T-helper 2 cell (primary cell): Measurements from ENCODE around the gene FUT1.
"Not testable (repeated sequence)": the region's sequence is repeated elsewhere in the genome, so short reads cannot be mapped to it uniquely, and the experiment has no call there.

Experiments used
- DNase-seq, 5 experiments: peaks; one replicate each; pipeline versions ENCODE4 v3.0.0 to v3.0.0-alpha.2; 2012 to 2022

Gene FUT1

GRCh38 chr19:48768171-48768753 is 15.8 kb upstream of the FUT1 start:
- not testable (repeated sequence) for DNase-seq

GRCh38 chr19:48765816-48766215 is 13.4 kb upstream of the FUT1 start:
- DNase-seq: not testable (repeated sequence)

DNA sequence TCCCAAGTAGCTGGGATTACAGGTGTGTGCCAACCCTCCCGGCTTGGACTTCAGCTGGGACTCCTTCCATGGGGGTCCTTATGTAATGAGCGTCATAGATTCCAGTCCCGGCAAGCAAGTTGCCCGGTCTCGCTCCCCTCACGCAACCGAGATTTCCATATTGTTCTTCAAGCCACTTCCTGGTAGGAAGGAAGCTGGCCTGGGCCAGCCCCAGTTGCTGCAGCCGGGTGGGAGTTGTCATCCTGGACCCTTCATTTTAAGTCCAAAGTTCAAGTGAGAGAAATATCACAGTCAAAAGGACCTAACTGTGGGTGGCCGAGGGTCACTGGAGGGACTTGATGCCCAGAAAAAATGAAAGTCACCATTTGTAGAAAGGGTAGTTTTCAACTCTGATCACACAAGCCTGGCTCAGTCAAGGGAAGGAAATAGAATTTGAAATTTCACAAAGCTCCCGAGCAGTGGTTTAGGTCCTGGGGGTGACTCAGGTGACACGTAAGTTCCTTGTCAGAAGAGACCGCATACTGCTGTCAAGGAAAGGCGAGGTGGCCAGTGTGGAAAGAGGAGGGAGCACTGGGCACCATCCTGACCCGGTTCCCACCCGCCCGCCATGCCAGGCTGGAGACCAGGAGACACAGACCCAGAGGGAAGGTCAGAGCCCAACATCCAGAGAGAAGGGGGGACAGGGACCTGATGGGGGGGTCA is 8.2 kb upstream of the FUT1 start:
- no peak for DNase-seq

DNA sequence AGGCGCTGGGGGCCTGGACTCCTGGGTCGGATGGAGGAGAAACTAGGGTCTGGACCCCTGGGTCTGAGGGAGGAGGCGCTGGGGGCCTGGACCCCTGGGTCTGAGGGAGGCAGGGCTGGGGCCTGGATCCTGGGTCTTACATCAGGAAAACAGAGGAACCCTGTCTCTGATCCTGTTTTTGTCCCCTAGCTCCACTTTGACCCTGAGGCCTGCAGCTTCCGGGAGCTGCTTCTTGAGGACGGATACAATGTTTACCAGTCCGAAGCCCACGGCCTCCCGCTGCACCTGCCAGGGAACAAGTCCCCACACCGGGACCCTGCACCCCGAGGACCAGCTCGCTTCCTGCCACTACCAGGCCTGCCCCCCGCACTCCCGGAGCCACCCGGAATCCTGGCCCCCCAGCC is 5.3 kb upstream of the FUT1 start:
- no peak for DNase-seq

- no peak for DNase-seq
Observed at GRCh38 chr19:48757089-48757675, 4.7 kb upstream of the FUT1 start.

GRCh38 chr19:48756686-48757085 is 4.2 kb upstream of the FUT1 start:
- no peak for DNase-seq

DNA sequence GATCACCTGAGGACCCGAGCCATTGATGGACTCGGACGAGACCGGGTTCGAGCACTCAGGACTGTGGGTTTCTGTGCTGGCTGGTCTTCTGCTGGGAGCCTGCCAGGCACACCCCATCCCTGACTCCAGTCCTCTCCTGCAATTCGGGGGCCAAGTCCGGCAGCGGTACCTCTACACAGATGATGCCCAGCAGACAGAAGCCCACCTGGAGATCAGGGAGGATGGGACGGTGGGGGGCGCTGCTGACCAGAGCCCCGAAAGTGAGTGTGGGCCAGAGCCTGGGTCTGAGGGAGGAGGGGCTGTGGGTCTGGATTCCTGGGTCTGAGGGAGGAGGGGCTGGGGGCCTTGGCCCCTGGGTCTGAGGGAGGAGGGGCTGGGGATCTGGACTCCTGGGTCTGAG is 3.8 kb upstream of the FUT1 start:
- no peak for DNase-seq

GRCh38 chr19:48755787-48756186 is 3.3 kb upstream of the FUT1 start:
- DNase-seq: no peak

DNA sequence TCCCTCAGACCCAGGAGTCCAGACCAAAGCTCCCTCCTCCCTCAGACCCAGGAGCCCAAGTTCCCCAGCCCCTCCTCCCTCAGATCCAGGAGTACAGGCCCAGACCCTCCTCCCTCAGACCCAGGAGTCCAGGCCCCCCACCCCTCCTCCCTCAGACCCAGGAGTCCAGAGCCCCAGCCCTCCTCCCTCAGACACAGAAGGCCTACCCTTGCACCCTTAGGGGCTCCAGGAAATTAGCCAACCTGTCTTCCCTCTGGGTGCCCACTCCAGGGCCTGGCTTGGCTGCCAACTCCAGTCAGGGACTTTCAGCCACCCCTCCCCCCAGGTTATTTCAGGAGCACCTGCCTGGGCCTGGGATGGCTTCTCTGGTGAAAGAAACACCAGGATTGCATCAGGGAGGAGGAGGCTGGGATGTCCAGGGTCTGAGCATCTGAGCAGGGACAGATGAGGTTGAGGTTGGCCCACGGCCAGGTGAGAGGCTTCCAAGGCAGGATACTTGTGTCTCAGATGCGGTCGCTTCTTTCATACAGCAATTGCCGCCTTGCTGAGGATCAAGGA is 2.7 kb upstream of the FUT1 start, which contains the start of gene FGF21:
FGF21 (plus strand) TSS at position 441 of the 558 bp plus-strand sequence. CDS start 713 bp downstream, outside the sequence.
- DNase-seq: no peak

- peak in 1 of 5 experiments; percentile 44 for DNase-seq
Observed at GRCh38 chr19:48751845-48752495, 471 bp downstream of the FUT1 start.

DNA sequence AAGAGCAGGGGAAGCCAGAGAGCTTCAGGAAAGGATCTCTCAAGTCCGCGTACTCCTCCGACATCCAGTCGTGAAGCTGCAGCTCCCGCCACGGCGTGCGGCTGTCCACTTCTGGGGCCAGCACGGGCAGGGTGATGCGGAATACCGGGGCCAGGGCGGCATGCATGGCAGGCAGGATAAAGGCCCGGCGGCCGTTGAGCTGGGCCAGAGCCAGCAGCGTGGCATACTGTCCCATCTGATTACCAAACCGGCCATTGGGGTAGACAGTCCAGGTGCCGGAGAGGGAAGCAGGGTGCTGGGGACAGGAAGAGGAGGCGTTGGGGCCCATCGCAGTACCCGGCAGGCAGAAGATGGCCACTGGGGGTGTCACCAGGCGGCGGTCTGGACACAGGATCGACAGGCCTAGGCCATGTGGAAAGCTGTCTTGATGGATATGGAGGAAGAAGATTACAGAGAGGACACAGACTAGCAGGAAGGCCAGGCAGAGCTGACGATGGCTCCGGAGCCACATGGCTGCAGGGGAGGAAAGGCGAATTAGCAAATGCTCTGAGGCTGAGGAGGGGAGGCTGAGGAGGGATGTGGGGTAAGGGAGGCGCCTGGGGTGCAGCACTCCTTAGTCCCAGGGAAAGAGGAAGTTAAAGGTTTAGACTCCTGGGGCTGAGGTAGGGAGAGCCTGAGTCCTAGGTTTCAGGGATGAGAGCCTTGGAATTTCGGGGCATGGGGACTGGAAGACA is 1.5 kb downstream of the FUT1 start:
- DNase-seq: no peak

DNA sequence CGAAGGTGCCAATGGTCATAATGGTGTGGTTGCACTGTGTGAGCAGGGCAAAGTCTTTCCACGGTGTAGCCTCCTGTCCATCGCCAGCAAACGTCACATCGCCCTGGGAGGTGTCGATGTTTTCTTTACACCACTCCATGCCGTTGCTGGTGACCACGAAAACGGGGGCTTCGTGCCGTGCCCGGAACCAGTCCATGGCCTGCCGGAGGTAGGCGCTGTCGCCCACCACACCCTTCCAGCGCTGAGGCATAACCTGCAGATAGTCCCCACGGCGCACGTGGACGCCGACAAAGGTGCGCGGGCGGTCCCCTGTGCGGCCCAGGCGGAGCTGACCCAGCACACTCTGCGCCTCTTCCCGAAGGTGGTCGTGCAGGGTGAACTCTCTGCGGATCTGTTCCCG is 2.1 kb downstream of the FUT1 start:
- no peak for DNase-seq

- DNase-seq: no peak
Observed at GRCh38 chr19:48749571-48750198, 2.8 kb downstream of the FUT1 start.

DNA sequence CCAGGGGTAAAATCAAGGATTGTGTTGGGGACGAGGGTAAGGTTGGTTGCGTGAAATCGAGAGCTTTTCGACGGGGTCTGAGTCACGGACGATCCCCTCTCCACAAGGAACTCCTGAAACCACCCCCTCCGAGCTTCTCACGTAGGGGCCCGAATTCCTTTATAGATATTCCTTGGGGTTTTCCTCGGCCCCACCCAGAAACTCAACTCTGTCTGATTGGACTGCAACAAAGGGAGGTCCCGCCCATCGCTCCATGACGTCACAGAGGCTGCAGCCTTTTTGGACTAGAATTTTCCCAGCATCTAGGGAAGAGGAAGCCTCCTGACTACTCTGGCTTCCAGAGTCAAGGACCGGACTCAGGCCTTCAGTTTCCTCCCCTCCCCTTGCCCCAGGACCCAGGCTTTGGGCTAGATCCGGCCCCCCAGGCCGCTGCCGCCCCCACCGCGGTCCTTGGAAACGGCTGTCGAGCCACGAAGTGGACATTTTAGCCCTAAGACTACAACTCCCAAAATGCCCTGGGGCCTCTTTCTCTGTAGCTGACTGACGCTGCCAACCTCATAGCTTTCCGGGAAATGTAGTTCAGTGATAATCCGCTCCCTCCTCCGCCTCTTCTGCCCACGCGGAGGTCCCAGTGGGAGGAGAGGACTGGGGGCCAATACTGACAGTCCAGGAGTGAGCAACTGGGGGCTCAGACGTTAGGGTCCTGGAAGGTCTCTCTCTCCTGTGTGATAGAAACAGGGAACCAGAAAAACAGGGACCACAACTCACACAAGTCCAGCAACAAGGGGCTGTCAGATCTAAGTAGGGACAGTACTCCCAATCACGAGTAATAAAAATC is 5.5 kb downstream of the FUT1 start, which contains the start of gene IZUMO1:
IZUMO1 (minus strand) TSS at position 172 of the 838 bp plus-strand sequence. CDS start 1,050 bp downstream, outside the sequence.
- DNase-seq: peak in 3 of 5 experiments; percentile 21 to 73 (median 28)

- no peak for DNase-seq
Observed at GRCh38 chr19:48746110-48746509, 6.3 kb downstream of the FUT1 start.

DNA sequence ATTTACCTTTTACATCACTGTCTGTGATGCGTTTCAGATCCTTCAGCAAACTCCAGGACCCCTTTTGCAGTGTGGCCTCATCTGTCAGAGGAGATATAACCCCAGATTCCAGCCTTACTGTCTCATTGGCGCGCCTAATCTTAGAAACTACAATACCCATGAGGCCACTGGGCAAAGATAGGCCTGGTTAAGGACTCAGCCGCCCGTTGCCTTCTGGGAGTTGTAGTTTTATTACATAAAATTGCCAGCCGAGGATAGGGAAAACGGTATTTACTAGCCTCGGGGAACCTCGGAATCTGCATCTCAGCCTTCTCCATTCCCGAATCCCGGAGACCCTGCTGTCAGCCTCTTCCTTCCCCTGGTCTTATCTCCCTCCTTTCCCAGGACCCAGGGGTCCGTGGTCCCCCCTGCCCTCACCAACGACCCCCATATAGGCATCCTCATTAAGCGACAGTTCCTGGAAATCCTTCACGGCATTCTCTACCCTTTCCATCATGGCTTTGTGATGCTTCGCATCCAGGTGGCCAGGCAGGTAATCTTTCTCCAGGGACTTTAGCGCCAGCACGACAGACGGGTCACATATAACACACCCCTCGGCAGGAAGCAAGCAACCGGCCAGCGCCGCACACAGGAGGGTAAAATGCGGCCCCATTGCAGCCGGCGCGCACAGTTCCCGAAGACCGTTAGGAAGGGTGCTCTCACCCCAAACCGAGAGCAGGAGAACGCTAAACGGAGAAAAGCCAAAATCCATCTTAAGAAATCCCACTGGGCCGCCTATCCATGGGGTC is 7.0 kb downstream of the FUT1 start:
- DNase-seq: peak in 4 of 5 experiments; percentile 18 to 74 (median 39)

GRCh38 chr19:48742096-48742495 is 10.3 kb downstream of the FUT1 start:
- no peak for DNase-seq

- peak in 1 of 5 experiments; percentile 14 for DNase-seq
Observed at GRCh38 chr19:48741129-48741999, 11.1 kb downstream of the FUT1 start.
